ENCODE results near the gene UTS2B.

UTS2B gene

GRCh38 chr3:191316876-191317603 lies 13.3 kb downstream of the UTS2B start:
- DNase-seq (ENCODE audit: low read depth): no peak
- no peak for TF ChIP-seq CTCF (IDR thresholded peaks at IDR 0.05; ENCODE audit: insufficient read depth, low read depth, low read length, missing control alignments)

GRCh38 chr3:191314109-191314728 lies 16.1 kb downstream of the UTS2B start:
- H3K4me3 ChIP-seq (ENCODE audit: low read depth, low read length): no peak overlapping the region
- TF ChIP-seq CTCF (IDR thresholded peaks at IDR 0.05; ENCODE audit: insufficient read depth, low read depth, low read length, missing control alignments): no peak
- no peak for DNase-seq (ENCODE audit: low read depth)

More at GRCh38 chr3:191316876-191317603, 13.3 kb downstream of the UTS2B start:
- H3K4me3 ChIP-seq (ENCODE audit: low read depth, low read length): no peak overlapping the region

- no peak for DNase-seq (ENCODE audit: low read depth)
- no peak for TF ChIP-seq CTCF (IDR thresholded peaks at IDR 0.05; ENCODE audit: insufficient read depth, low read depth, low read length, missing control alignments)
- H3K4me3 ChIP-seq (ENCODE audit: low read depth, low read length): no peak overlapping the region
Measured at GRCh38 chr3:191313296-191313695, 17.0 kb downstream of the UTS2B start.

- TF ChIP-seq CTCF (IDR thresholded peaks at IDR 0.05; ENCODE audit: insufficient read depth, low read depth, low read length, missing control alignments): no peak
- no peak for DNase-seq (ENCODE audit: low read depth)
- no peak overlapping the region for H3K4me3 ChIP-seq (ENCODE audit: low read depth, low read length)
Measured at GRCh38 chr3:191307341-191307740, 23.0 kb downstream of the UTS2B start.

- H3K4me3 ChIP-seq (ENCODE audit: low read depth, low read length): no peak overlapping the region
- TF ChIP-seq CTCF (IDR thresholded peaks at IDR 0.05; ENCODE audit: insufficient read depth, low read depth, low read length, missing control alignments): no peak
- no peak for DNase-seq (ENCODE audit: low read depth)
Measured at GRCh38 chr3:191306428-191306827, 23.9 kb downstream of the UTS2B start.

GRCh38 chr3:191303596-191303995 lies 26.7 kb downstream of the UTS2B start:
- no peak overlapping the region for H3K4me3 ChIP-seq (ENCODE audit: low read depth, low read length)
- no peak for TF ChIP-seq CTCF (IDR thresholded peaks at IDR 0.05; ENCODE audit: insufficient read depth, low read depth, low read length, missing control alignments)
- no peak for DNase-seq (ENCODE audit: low read depth)
